HG03108 (cell line): ENCODE results near the gene ARHGDIB.

Experiments
- ATAC-seq: cut with Tn5 transposase; IDR thresholded peaks from one replicate; pipeline ENCODE4 v1.9.1; 2021; ENCODE audit warnings: moderate library complexity; ENCODE audit not compliant: unreplicated experiment

ARHGDIB gene

DNA sequence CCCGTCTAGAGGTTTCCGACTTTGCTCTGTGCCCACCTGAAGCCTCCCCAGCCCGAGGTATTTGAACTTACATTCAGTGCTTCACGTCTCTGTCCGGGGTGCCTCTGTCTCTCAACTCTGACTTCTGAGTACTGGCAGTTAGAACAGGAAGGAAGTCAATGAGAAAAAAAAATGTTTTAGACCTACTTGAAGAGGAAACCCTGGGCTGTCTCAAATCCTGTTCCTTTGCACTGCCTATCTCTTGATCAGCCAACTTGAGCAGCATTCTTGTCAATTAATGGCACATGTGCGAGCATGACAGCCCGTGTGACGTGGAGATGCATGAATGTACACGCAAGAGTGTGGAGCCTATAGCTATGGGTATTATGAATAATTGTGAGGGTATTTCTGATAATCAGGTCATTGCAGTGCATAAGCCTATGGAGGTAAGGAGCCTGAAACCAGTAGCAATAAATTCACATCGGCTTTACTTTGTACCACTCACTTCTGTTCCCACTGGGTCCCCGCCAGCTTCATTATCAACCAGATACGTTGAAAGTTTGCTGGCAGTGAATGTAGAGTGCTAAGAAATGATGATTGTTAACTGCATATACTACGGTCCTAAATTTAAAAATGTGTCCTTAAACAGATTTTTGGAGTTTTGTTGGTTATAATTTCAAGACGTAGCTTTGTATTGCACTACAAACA lies at the start of gene ARHGDIB:
TSS of gene ARHGDIB (minus strand) at position 136 of the 687 bp plus-strand sequence. CDS start 10,889 bp downstream, outside the sequence.
- peak; percentile 66 for ATAC-seq

- ATAC-seq = no peak
Measured at GRCh38 chr12:15011162-15011561, 49.8 kb upstream of the ARHGDIB start.

DNA sequence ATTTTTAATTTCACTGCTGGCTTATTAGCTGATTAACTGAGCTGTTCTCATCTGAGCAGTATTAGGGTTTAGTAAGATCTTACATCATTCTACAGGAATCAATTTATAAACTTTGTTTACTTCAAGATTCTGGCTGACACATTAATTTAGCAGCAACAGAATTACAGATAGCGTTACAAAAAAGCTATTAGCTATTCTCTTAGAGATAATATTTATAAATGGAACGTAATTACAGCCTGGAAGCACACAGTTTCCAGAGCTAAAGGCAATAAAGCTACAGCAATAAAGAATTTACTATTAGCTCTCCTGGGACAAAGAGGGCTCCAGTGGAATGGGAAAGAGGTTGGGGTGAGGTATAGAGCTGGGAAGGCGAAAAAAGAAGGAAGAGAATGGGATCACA lies 46.1 kb upstream of the ARHGDIB start:
- no peak for ATAC-seq

DNA sequence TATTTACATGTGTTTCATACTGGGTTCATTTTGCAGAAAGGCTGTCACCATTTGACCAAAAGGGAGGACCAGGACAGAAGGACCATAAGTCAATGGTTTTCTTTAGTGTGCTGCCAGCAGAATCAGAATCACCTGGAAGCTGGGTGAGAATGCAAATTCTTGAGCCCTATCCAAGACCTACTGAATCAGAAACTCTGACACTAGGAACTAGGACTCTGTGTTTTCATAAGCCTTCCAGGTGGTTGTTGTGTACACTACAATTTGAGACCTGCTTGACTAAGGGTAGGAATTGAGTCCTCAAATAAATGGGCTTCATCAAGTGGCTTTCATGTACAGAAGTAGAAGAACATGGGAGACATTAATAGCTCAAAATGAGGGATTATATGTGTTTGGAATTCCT lies 43.7 kb upstream of the ARHGDIB start:
- no peak for ATAC-seq

DNA sequence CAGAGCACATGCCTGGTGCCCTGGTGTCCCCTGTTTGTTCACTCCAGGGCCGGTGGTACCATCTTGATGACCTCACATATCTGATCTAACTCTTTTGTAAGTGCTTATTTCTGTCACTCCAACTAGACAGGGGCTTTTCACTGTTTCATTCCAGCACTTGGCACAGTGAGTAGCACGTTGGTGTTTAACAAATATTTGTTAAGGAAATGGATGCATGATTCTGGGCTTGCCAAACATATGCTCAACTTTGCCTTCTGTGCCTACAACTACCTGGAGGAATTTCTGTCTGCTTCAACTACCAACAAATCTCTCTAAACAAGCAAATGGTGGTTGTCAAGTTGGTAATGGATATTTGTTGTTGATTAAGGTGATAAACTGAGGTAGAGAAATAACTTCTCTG lies 43.0 kb upstream of the ARHGDIB start:
- no peak for ATAC-seq

DNA sequence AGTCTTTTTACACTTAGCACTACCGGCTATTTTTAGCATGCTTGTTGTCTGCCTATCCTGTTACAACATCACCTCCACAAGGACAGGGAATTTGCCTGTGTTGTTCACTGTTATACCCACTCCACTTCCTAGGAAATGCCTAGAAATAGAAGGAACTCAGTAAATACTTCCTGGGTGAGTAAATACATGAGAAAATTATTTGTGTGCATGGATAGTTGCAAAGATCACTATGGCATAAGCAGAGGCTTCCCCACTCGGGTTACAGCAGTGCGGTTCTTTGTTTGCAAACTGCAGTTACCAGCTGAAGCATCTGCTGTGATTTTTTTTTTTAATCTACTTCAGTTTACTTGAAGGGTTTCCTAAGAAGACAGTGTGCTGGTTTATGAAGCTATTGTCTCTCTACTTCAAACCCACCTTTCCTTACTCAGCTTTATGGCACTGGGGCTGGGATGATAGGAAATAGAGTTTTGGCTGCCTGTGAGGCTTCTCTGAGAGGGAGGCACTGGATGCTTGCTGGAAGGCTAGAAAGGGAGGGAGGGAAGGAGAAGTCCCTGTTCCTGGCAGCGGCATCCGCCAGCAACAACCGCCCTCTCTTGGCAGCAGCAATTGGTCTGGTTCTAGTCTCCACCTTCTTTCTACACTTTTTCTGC lies 40.5 kb upstream of the ARHGDIB start:
- ATAC-seq = no peak

DNA sequence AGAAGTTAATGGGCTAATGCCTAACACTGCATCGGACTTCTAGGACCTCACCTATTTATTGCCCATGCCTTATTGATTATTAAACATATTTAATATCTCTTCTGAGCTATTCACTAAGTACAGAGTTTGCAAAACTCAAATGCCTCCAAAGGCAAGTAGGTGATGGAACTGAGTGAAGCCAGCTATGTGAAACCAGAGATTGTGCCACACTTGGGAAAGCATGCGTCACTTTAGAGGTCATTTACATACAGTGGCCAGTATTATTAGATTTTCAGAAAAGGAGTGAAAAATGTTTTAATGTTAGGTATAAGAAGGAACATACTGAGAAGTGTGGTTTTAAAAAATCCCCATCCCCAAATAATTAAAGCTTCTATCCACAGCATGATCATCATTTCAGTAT lies 39.2 kb upstream of the ARHGDIB start:
- ATAC-seq = no peak

- ATAC-seq = no peak
Measured at GRCh38 chr12:14999695-15000365, 38.4 kb upstream of the ARHGDIB start.

DNA sequence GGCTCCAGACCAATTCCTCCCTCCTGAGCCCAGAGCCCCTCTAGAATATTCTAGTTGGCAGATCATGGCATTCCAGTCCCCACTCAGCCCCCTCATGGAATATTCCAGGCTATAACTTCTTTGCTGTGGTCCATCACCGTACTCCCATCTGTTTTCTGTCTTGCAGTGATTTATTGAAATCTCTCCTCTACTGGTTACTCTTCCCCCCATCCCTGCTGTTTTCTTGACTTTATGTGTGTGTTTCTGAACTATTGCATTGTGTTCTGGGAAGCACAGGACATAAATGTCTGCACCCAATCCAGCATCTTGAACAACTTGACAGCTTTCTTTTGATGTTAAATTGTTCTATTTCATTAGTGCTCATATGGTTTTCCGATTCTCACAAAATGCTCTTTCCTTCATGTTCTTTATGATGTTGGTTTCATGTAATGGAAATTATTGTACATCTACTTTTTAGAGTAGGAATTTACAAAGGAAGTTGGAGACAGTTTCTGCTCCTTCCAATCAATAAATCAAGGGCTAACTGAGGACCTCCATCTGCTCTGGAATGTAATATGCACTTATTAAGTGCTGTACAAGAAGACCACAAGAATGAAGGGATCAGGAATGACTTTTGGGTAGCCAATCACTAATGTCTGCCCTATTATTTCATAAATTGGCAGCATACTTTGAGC lies 37.8 kb upstream of the ARHGDIB start:
- ATAC-seq = no peak

GRCh38 chr12:14997998-14998397 lies 36.6 kb upstream of the ARHGDIB start:
- no peak for ATAC-seq

GRCh38 chr12:14995583-14996425 lies 34.4 kb upstream of the ARHGDIB start:
- no peak for ATAC-seq

- ATAC-seq = no peak
Measured at GRCh38 chr12:14994610-14995009, 33.2 kb upstream of the ARHGDIB start.

DNA sequence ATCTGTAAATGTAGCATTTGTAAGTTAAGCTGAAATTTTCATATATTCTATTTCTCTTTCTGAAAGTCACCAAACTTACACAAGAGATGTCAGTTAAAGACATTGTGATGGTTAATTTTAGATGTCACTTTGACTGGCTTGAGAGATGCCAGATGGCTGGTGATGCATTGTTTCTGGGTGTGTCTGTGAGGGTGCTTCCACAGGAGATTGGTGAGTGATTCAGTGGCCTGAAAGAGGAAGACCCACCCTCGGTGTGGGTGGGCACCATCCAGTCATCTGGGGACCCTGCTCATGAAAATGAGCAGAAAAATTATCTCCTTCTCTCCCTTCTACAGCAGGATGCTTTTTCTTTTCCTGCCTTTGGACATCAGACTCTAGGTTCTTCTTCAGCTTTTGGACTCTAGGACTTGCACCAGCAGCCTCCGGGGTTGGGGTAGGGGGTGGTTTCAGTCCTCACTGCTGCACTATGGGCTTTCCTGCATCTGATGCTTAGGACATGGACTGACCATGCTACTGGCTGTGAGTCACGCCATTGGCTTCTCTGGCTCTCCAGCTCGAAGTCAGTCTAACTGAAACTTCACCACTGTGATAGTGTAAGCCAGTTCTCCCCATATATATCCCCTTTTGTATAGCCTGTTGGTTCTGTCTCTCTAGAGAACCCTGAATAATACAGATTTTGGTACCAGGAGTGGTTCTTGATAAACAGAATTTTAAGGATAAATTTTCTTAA lies 32.3 kb upstream of the ARHGDIB start:
- no peak for ATAC-seq

DNA sequence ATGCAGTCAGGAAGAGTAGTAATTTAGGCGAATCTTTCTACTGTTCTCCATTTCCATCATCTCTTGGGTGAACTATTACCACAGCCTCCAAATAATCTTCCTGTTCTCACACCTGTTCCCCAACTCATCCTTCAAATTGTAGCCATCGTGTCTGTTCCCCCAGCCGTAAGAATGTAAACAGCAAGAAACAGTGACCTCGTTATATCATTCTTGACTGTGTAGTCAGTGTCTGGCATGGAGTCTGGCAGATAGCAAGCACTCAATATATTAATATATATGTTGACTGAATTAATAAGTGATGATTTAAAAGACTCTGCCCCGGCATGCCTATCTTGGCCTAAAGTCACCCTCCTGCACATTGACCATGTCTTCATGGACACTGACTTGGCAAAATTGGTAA lies 31.7 kb upstream of the ARHGDIB start:
- ATAC-seq = no peak

DNA sequence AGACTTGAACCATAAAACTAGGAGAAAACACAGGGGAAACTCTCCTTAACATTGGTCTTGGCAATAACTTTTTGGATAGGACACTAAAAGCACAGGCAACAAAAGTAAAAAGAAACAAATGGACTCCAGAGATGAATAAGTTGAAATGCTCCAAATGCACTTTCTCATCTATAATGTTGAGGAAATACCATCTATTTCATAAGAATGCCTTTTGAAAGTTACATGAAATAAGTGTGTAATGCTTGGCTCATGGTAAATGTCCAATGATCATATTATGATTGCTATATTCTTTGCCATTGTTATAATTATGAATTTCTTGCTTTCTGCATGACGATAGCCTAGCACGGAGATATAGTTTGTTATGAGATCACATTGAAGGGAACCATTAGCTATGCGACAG lies 31.3 kb upstream of the ARHGDIB start:
- ATAC-seq = no peak

DNA sequence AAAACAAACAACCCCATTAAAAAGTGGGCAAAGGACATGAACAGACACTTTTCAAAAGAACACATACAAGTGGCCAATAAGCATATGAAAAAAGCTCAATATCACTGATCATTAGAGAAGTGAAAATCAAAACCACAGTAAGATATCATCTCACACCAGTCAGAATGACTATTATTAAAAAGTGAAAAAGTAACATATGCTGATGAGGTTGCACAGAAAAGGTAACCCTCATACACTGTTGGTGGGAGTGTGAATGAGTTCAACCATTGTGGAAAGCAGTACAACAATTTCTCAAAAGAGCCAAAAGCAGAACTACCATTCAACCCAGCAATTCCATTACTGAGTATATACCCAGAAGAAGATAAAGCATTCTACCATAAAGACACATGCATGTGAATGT lies 29.7 kb upstream of the ARHGDIB start:
- ATAC-seq = no peak

DNA sequence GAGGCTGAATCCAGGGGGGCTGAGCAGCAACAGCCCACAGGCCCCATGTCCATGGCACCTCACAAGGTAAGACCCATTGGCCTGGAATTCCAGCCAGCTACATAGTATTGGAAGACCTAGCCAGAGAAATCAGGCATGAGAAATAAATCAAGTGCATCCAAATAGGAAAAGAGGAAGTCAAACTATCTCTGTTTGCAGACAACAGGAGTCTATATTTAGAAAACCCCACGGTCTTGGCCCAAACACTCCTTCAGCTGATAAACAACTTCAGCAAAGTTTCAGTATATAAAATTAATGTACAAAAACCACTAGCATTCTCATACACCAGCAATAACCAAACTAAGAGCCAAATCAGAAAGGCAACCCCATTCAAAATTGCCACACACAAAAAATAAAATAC lies 28.4 kb upstream of the ARHGDIB start:
- ATAC-seq = peak; percentile 38

DNA sequence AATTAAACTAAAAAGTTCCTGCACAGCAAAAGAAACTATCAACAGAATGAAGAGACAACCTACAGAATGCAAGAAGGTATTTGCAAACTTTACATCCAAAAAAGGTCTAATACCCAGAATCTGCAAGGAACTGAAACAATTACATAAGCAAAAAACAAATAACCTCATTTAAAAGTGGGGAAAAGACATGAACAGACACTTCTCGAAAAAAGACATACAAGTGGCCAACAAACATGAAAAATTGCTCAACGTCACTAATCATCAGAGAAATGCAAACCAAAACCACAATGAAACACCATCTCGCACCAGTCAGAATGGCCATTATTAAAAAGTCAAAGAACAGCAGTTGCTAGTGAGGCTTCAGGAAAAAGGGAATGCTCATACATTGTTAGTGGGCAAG lies 26.6 kb upstream of the ARHGDIB start:
- ATAC-seq = no peak

- no peak for ATAC-seq
Measured at GRCh38 chr12:14986449-14986848, 25.0 kb upstream of the ARHGDIB start.

GRCh38 chr12:14984766-14985285 lies 23.4 kb upstream of the ARHGDIB start:
- ATAC-seq = no peak
